Astrocyte of the cerebellum (primary cell): Measurements from ENCODE around the gene BOLA1.
"Not testable (repeated sequence)": the region's sequence is repeated elsewhere in the genome, so short reads cannot be mapped to it uniquely, and the experiment has no call there.

Source experiments
- DNase-seq: peaks from one replicate; pipeline ENCODE4 v3.0.0-alpha.2; 2011; ENCODE audit warnings: low read depth
- H3K4me3 ChIP-seq: 2 replicates; pipeline ENCODE4 v1.5.1; 2011; ENCODE audit warnings: mild to moderate bottlenecking, low read depth, low read length, moderate library complexity
- in situ Hi-C: cut with HindIII; loops from 2 replicates; pipeline ENCODE4 v1.10.0; 2017; ENCODE audit warnings: low sequenced_read_pairs
- TF ChIP-seq, protein P1 (sequence below): IDR thresholded peaks from 2 replicates; pipeline ENCODE4 v1.5.1; 2012; ENCODE audit warnings: low read length, low read depth, moderate library complexity, mild to moderate bottlenecking; ENCODE audit errors: missing control alignments

The BOLA1 gene

DNA sequence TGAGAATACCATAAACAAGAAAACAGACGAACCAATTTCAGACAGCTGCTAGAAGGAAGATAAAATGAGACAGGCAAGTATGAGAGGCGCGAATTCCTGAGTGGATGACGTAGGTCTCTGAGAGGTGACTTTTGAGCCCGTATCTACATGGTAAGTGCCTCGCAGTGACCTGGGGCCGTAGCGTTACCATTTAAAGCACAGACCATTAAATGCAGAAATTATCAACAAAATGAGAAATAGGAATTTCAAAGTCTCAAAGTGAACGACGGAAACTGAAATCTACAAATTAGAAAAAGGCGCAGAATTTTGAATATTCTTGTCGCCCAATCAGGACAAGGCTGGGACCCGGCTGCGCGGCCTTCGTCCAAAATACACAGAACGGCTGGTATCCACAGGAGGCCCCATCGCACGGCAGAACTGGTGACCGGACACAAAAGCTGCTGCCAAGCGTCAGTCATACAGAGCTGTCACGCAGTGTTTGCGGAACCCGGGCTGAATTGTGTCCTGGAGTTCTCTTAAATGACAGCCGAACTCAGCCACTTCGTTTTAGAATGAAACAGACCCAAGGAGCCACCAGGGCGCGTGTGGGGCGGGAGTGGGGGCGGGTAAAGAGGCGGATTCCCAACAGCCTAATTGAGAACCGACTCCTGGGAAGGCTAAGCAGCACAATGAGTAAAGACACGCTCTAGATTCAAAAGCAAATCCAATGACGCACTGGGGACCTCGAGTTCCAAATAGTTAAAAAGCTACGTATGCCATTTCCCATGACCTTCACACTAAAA, 13.8 kb upstream of the BOLA1 start:
- H3K4me3 ChIP-seq = peak overlapping the region; percentile 51
- DNase-seq = peak; percentile 53
- TF ChIP-seq, protein P1, sequence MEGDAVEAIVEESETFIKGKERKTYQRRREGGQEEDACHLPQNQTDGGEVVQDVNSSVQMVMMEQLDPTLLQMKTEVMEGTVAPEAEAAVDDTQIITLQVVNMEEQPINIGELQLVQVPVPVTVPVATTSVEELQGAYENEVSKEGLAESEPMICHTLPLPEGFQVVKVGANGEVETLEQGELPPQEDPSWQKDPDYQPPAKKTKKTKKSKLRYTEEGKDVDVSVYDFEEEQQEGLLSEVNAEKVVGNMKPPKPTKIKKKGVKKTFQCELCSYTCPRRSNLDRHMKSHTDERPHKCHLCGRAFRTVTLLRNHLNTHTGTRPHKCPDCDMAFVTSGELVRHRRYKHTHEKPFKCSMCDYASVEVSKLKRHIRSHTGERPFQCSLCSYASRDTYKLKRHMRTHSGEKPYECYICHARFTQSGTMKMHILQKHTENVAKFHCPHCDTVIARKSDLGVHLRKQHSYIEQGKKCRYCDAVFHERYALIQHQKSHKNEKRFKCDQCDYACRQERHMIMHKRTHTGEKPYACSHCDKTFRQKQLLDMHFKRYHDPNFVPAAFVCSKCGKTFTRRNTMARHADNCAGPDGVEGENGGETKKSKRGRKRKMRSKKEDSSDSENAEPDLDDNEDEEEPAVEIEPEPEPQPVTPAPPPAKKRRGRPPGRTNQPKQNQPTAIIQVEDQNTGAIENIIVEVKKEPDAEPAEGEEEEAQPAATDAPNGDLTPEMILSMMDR = peak; percentile 17
- in situ Hi-C loops = no loop called here

DNA sequence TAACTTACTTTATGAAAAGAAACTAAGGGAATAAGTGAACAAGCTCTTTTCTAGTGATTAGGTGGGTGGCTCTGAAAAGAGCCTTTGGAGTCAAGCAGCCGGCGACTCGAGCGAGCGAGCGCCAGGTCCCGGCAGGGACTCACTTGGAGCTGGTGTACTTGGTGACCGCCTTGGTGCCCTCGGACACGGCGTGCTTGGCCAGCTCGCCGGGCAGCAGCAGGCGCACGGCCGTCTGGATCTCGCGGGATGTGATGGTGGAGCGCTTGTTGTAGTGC, 13.3 kb upstream of the BOLA1 start:
- DNase-seq, in situ Hi-C loops: not testable (repeated sequence)
- H3K4me3 ChIP-seq = peak overlapping the region; percentile 51

DNA sequence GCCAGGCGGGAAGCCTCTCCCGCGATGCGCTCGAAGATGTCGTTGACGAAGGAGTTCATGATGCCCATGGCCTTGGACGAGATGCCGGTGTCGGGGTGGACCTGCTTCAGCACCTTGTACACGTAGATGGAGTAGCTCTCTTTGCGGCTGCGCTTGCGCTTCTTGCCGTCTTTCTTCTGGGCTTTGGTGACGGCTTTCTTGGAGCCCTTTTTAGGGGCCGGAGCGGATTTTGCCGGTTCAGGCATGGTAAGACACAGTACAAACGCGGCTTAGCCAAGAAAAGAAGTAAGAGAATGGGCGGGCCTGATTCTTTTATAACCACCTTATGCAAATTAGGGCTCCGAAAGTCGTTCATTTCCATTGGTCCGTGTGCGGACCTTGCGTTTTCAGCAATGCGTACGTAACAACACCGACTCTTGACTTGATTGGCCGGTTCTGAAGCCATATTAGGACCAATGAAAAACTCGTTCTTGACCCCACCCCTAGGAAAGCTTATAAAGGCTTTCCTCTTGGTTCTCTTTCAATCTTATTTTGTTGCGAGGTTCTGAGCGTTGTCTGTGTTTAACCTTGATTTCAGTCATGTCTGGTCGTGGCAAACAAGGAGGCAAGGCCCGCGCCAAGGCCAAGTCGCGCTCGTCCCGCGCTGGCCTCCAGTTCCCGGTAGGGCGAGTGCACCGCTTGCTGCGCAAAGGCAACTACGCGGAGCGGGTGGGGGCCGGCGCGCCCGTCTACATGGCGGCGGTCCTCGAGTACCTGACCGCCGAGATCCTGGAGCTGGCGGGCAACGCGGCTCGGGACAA, 12.8 kb upstream of the BOLA1 start:
- peak; percentile 99 for DNase-seq
- in situ Hi-C loops = no loop called here
- TF ChIP-seq, protein P1 = no peak
- peak overlapping the region; percentile 51 for H3K4me3 ChIP-seq

DNA sequence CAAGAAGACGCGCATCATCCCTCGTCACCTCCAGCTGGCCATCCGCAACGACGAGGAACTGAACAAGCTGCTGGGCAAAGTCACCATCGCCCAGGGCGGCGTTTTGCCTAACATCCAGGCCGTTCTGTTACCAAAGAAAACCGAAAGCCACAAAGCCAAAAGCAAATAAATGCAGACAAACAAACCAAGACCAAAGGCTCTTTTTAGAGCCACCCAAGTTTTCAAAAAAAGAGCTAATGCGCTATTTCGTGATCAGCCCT, 12.2 kb upstream of the BOLA1 start:
- in situ Hi-C loops, DNase-seq: not testable (repeated sequence)
- peak overlapping the region; percentile 51 for H3K4me3 ChIP-seq

DNA sequence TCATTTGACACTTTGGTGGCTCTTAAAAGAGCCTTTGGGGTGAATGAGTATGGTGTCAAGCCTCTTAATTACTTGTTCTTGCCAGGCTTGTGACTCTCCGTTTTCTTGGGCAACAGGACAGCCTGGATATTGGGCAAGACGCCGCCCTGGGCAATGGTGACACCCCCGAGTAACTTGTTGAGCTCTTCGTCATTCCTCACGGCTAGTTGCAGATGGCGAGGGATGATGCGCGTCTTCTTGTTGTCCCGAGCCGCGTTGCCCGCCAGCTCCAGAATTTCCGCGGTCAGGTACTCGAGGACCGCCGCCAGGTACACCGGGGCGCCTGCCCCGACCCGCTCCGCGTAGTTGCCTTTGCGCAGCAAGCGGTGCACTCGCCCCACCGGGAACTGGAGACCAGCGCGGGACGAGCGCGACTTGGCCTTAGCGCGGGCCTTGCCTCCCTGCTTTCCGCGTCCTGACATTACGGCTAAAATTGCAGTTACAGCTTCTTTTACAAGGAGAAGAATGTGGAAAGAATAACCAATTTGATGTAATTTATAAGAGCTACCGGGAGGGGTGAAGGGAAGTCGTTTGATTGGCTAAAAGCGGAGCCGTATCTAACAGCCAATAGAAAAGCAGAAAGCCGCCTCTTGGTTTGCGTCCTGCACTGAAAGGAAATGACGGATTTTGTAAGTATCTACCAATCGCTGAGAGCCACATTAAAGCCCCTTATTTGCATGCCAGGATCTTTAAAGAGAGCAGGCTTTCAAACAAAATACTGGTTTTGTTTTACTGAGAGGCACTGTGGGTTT, 11.7 kb upstream of the BOLA1 start:
- in situ Hi-C loops = no loop called here
- H3K4me3 ChIP-seq = peak overlapping the region; percentile 51
- TF ChIP-seq, protein P1 = no peak
- DNase-seq = peak; percentile 96

DNA sequence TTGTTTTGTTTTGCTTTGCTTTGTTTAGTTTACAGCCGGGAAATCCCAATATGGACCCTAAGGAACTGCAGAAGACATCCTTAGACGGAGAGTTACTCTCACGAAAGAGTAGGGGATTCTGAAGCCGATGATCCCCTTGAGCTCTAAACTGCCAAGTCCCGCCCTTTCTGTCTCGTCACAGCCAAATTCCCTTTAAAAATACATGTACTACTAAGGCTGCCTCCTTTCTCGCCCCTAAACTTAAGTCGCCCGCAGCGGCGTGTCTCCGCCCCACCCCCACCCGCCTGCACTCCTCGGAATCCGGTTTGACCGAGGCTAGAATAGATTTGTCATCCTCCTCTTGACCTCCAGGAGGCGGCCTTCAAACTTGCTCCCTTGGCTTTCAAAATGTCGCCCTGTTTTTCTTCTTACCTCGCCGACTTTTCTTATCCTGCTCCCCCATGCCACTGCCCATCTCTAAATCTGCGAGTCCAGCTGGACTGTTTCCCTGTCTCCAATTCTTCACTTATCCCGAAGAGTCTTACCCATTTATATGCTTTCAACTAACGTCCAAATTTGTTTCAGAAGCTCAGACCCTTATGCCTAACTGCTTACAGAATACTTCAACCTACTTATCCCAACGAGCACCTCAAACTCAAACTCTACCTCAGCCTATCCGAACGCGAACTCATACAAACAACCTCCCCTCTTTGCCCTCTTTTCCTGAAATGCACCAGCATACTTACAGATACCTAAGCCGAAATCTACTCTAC, 10.9 kb upstream of the BOLA1 start:
- peak overlapping the region; percentile 51 for H3K4me3 ChIP-seq
- peak; percentile 67 for DNase-seq
- in situ Hi-C loops = no loop called here
- TF ChIP-seq, protein P1 = peak; percentile 56

DNA sequence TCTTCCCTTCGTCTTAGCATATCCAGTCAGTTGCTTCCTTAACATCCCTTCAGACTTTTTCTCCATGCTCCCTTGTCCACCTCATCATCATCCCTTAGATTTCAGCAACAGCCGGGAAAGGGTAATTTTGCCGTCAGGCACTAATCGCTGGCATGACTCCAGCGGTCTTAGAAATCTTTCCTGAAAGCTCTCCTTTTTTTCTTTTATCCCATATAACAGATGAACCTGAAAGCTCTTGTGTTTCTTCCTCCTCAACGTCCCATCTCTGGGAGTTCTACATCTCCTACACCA, 10.4 kb upstream of the BOLA1 start:
- in situ Hi-C loops = no loop called here
- DNase-seq = no peak
- peak overlapping the region; percentile 51 for H3K4me3 ChIP-seq
- TF ChIP-seq, protein P1 = no peak
